AG09319 (cell line): Measurements from ENCODE around the gene FOXP1.
A peak's percentile ranks its signal among the peaks of the same experiment; 100 is the strongest.

ENCODE experiments used
- DNase-seq: peaks from one replicate; pipeline ENCODE4 v3.0.0-alpha.2; 2010; ENCODE audit warnings: low read depth; ENCODE audit errors: extremely low read depth
- TF ChIP-seq, protein P1 (sequence below): IDR thresholded peaks from 2 replicates; pipeline ENCODE4 v1.5.1; 2011; ENCODE audit warnings: low read depth, mild to moderate bottlenecking, inconsistent platforms, low read length, moderate library complexity

Gene FOXP1

DNA sequence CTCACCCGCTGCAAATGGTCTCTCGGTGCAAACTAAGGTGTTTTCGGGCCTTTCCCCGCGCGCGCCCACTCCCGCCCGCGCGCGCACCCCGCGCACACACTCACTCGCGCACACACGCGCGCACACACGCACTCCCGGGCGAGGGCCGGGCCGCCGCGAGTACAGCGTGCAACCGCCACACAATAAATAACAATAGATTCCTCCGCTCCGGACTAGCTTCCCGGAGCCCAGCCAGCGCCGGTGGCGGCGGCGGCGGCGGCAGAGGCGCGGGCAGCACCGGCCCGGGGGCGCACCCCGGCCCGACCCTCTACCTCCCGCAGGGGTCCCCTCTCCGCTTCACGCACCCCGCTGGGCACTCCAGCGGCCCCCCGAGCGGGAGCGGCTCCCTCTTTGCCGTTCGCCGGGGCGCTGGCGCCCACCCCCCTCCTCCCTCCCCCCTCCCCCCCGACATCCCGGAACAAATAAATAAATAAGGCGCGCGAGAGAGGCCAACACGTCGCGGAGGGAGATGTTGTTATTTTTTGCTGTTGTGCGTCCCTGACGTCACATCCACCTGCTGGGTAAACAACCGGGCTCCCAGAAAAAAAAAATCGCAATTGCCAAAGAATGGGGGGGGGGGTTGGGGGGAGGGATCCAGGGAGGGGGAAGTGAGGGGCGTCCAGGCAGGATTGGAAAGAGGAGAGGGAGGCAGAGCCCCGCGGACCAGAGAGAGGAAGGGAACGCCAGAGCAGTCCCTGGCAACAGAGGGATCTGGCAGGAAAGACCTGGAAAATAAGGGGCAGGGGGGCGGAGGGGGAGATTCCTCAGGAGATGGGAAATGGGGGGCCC, at the start of gene FOXP1:
FOXP1 (minus strand) TSS at position 163 of the 828 bp plus-strand sequence. CDS start 385,347 bp downstream, outside the sequence.
- peak; percentile 53 for DNase-seq
- TF ChIP-seq, protein P1, sequence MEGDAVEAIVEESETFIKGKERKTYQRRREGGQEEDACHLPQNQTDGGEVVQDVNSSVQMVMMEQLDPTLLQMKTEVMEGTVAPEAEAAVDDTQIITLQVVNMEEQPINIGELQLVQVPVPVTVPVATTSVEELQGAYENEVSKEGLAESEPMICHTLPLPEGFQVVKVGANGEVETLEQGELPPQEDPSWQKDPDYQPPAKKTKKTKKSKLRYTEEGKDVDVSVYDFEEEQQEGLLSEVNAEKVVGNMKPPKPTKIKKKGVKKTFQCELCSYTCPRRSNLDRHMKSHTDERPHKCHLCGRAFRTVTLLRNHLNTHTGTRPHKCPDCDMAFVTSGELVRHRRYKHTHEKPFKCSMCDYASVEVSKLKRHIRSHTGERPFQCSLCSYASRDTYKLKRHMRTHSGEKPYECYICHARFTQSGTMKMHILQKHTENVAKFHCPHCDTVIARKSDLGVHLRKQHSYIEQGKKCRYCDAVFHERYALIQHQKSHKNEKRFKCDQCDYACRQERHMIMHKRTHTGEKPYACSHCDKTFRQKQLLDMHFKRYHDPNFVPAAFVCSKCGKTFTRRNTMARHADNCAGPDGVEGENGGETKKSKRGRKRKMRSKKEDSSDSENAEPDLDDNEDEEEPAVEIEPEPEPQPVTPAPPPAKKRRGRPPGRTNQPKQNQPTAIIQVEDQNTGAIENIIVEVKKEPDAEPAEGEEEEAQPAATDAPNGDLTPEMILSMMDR, result no peak

DNA sequence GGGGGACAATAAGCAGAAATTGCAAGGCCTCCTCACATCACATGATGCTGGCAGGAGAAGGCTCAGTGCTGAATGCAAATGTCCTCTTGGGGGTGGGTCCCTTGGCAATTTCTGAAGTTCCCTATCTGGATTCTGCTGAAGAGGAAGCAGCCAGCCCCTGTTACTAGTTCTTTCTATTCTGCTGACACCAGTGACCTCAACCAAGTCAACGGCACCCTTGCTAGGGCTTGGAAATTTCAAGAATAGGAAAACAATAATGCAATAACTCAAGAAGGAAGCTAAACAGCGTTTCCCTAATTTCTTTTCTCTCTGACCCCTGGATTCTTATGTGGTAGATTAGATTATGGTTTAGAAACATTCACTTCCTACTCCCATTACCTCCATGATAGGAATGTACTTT, 46.2 kb upstream of the FOXP1 start:
- no peak for DNase-seq
- TF ChIP-seq, protein P1, result no peak

DNA sequence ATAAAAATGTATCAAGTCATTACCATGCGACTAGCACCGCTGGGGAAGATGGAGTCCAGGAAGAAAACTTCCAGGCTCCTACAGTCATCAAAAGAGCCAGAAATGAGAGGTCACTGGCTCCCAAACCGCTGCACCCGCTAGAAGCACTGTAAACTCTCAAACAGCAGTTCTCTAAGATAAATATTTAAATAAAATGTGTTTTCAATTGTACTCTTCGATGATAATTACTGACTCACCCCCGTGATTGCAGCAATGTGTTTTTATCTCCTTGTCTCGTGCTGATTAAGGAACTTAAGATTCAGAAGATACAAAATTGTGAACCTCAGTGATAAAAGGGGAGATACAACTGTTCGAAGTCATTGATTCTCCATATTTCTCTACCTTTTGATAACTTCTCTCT, 45.8 kb upstream of the FOXP1 start:
- DNase-seq, result peak; percentile 37
- TF ChIP-seq, protein P1, result no peak

DNA sequence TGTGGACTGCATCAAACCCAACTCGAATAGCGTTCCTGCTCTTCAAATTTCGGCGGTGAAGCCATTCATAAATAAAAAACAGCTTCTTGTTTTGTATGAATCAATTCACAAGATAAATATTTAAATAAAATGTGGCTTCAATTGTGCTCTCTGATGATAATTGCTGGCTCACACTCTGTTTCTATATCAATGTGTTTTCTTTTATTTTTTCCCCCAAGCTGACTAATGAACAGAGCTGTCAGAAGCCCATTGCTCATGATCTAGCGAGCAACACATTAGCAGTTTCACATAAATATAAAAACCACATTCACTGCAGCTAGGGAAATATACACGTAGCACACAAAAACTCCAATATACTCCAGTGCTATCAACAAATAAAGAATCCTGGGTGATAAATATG, 45.0 kb upstream of the FOXP1 start:
- no peak for DNase-seq
- TF ChIP-seq, protein P1, result no peak

DNA sequence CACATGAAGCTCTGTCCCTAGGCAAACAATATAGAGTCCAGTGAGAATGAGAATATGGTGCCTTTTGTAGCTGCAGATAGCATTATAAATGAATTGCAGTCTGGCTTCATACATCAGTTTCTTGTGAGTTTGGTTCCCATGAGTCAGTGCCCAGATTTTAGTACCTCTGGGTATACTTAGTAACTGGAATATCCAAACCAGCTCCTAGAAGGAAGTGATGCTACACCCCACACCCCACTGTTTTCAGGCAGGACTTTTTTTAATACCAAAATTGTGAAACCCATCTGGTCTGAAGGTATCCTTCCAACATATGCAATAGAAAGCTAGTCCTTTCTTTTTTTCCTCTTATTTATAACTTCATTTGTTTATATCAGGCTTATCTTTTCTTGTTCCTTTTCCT, 42.1 kb upstream of the FOXP1 start:
- TF ChIP-seq, protein P1, result no peak
- no peak for DNase-seq

DNA sequence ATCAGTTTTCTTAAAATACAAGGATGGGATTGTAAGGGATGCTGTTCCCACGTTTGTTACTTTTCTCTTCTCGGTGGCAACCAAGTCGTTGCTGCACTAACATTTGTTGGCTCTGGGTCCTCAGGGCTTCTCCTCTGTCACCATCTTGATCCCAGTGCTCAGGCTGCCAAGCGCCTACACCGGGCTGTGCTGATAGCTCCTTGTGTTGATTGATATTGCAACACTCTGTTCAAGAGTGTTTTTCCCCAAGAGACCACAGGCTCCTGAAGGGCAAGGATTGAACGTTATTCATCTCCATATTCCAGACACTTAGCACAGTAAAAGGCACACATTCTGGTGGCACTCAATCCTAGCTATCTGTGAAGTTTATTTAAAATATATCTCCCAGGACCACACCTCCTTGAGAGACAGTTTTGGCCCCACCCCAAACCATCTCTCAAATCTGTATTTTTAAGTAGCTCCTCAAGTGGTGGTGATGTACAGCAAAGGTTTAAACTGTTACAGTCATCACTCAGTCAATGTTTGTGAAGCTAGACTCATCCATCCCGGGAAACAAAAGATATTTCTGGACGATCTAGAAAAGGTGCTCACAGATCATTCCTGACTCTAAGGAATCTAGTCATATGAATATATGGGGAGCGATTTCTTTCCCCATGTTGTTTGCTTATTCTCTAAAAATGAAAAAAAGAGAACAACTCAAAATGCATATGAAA, 38.5 kb upstream of the FOXP1 start:
- TF ChIP-seq, protein P1, result no peak
- no peak for DNase-seq

DNA sequence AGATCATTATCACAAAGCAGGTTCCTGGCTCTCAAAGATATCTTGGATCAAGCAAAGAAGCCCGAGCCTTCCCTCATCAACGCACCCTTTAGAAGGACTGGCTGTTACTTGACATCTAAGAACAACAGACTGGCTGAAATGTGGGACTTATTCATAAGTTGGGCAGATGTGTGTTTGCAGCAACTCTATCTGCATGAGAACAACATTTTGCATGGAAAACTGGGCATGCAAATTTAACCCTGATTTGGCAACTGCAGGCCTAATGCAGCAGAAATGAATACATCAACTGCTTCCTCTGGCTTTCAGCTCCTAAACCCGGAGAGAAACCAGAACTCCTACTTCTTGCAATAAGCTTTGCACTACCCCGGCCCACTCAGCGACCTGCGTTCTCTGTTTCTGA, 35.0 kb upstream of the FOXP1 start:
- TF ChIP-seq, protein P1, result no peak
- no peak for DNase-seq
